NCI-H2107 treated with DMSO at 0.1 percent for 48 hours (cell line): ENCODE results near the gene EFNA5.

Source experiments
- DNase-seq: peaks from one replicate; lab custom pipeline; 2025; ENCODE audit not compliant: unreplicated experiment; lab: John Stamatoyannopoulos, UW

The EFNA5 gene

DNA sequence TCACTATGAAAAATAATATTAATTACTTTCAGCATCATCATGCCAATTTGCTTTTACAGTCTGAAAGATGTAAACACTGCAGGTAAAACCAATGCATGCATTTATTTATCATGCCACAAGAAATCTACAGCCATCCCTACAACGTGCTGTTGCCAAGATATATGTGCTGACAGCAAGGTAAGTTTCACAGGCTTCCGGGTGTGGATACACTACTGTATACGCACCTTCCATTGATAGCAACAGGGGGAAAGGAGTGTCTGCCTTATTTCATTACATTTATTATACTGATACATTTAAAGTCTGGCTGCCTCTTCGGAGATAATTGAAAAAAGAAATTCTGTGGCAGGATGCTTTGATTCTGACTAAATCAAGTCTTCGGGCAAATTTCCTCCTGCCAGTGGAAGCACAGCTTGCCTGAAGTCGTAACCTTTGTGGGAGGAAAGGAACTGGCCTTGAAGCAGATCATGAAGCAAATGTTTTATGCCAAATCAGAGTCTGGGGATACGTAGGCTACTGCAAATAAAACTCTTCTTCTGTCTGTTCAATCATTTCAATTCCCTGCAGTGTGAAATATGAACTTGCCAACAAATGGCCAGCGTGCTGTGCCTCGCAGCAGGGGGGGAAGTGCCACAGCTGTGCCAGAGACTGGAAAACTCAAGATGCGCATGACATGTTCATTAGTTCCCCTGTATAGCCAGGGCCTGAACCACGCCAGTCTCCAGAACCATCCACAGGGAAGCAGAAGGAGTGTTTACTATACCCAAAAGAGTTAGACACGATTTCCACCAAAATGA, 268.1 kb downstream of the EFNA5 start:
- peak; percentile 50 for DNase-seq

- peak; percentile 3 for DNase-seq
These were observed 269.1 kb downstream of the EFNA5 start for GRCh38 chr5:107401470-107402122.

GRCh38 chr5:107400328-107400727, 270.4 kb downstream of the EFNA5 start:
- no peak for DNase-seq

DNA sequence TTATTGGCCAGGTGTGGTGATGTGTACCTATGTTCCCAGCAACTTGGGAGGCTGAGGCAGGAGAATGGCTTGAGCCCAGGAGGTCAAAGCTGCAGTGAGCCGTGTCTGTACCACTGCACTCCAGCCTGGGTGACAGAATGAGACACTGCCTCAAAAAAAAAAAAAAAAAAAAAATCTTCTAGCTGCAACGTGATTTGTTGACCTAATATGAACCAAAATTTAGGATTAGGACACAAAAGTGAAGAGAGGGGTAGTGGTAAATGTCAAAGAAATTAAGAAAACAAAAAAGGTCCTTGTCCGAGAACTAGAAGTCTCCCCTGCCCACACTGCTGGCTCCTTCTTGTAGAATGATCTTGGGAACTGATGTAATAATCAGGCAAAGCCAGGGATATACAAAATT, 272.0 kb downstream of the EFNA5 start:
- DNase-seq: no peak

- no peak for DNase-seq
These were observed 274.4 kb downstream of the EFNA5 start for GRCh38 chr5:107396351-107396690.

DNA sequence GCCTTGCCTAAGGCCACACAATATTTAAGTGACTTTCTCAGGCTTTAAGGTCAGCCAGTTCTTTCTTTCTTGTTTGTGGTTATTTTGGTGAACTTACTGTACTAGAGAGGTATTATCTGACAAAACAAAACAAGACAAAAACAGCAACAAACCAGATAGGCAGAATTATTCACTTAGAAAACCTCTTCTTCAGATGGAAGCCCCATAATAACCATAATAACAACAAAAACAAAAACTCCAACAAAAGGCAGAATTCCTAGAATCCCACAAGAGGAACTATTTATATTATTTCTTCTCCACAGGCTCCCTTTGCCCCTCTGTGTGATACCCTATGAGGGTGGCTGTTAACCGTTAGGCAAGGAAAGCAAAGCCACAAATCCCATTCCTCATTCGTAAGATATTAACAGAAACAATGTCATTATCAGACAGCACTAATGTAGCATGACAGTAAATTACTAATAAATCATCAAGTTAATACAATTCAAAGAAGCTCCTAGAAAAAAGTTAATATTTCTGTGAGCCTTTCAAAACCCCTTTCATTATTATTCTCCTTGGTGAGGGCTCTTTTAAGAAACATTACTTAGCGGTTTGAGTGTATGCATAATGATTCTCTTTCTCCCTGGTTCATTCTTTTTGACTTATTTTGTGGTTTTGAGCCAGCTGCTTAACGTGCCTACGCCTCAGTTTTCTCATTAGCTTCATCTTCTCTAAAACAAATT, 274.9 kb downstream of the EFNA5 start:
- no peak for DNase-seq

- DNase-seq: no peak
These were observed 276.9 kb downstream of the EFNA5 start for GRCh38 chr5:107393851-107394250.

DNA sequence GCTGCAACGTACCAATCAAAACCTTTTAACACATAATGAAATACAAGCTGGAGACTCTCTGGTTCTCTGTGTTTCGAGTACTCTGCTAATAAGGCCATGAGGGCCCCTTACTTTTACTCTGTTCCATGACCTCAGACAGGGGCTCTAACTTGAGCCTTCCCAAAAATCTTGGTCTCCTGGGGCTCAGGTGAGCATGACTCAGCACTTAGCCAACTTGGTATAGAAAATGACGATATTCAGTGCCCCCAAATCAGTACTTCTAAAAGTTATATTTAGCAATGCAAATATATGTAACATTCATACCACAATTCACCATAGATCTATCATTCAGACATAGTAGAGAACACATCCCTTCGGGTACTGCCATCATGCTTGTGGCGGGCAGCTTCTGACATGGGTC, 278.9 kb downstream of the EFNA5 start:
- DNase-seq: no peak

GRCh38 chr5:107389775-107390148, 281.0 kb downstream of the EFNA5 start:
- DNase-seq: no peak

- DNase-seq: peak; percentile 25
These were observed 281.5 kb downstream of the EFNA5 start for GRCh38 chr5:107389130-107389774.

GRCh38 chr5:107388141-107388861, 282.4 kb downstream of the EFNA5 start:
- DNase-seq: no peak

DNA sequence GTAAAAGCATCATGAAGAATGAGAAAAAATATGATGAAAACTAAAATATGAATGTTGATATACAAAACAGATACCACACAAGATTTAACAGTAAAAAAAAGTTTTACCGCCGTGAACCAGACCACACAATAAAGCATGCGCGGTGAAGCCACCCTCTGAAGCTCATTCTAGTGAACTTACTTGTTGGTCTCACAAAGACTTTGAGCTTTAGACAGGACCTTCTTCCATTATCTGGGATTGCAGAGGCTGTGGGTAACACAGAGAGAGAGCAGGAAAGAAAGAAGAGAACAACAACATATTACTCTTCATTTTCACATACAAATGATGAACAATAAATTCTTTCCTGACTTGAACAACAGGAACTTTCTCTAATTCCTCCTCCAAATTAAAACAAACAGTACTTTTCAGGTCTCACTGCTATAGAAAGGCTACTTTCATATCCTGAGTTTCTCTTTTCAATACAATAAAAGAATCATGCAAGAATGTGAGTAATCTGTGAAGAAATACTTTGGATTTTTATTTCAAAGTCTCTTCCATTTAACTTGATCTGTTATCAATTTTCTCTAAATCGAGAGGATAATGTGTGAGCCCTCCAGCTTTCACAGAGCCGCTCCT, 283.1 kb downstream of the EFNA5 start:
- no peak for DNase-seq

GRCh38 chr5:107385708-107386107, 285.0 kb downstream of the EFNA5 start:
- DNase-seq: no peak

DNA sequence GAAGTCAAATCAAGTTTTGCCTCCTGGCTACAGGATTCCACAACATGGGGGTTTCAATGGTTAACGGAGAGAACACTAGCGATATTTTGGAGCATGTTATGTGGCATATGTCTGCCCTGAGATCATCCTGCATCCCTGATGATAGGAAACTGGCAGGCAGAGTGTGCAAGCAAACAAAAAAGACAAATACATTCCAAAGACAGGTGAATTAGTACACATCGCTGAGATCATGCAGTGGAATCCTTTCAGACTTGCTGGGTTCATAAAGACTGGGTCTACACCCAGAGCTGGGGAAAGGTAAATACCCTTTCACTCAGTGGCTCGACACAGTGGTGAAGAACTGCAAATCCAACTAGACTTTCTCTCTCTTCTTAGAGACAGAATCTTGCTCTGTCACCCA, 286.5 kb downstream of the EFNA5 start:
- no peak for DNase-seq

- no peak for DNase-seq
These were observed 287.3 kb downstream of the EFNA5 start for GRCh38 chr5:107383414-107383813.

- DNase-seq: no peak
These were observed 289.4 kb downstream of the EFNA5 start for GRCh38 chr5:107381189-107381856.

DNA sequence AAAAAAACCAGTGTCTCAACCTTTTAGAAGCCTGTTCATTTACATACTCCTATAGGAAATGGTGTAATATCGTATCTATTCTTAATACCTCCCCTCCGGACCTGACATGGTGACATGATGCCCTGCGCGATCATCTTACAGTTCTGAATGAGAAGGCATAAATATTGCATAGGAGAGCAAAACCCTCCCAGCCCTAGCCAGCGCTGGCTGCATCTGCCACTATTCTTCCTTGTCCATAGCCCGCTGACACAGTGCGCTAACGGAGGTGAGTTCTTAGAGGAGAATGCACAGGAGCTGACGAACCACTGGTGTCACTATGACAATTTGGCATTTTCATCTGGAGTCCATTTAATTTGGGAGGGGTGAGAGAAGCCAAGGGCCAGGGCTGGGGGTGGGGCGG, 290.1 kb downstream of the EFNA5 start:
- no peak for DNase-seq

DNA sequence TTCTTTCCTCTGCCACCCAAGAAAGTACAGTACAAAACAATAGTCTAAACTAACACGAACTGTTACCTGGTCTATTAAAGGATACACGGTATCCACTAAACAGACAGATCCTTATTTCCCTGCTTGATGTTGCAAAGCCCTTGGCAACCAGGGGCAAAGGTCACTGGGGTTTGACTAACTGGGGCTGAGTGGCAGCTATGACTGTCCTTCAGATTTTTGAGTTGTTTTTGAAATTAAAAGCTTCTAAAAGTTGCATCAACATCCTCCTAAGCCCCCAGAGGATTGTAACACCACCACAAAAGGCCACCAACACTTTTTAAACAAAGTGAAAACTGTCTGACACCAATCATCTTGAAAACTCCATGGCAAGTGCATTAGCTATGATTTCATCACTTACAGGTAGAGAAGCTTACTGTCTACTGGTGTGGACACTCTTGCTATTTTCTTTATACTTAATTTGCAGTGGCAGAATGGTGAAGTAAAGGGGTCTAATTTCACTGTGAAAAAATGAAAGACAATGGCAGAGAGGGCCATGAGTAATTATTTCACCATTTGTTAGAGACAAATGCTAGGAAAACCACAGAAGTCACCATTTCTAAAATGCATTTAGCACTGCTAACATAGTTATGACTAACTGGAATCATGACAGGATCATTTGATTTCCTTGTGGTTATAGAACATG, 292.4 kb downstream of the EFNA5 start:
- DNase-seq: no peak

GRCh38 chr5:107377277-107377609, 293.5 kb downstream of the EFNA5 start:
- no peak for DNase-seq
